ENCODE measurements around the gene SNRPA1.

Gene SNRPA1

DNA sequence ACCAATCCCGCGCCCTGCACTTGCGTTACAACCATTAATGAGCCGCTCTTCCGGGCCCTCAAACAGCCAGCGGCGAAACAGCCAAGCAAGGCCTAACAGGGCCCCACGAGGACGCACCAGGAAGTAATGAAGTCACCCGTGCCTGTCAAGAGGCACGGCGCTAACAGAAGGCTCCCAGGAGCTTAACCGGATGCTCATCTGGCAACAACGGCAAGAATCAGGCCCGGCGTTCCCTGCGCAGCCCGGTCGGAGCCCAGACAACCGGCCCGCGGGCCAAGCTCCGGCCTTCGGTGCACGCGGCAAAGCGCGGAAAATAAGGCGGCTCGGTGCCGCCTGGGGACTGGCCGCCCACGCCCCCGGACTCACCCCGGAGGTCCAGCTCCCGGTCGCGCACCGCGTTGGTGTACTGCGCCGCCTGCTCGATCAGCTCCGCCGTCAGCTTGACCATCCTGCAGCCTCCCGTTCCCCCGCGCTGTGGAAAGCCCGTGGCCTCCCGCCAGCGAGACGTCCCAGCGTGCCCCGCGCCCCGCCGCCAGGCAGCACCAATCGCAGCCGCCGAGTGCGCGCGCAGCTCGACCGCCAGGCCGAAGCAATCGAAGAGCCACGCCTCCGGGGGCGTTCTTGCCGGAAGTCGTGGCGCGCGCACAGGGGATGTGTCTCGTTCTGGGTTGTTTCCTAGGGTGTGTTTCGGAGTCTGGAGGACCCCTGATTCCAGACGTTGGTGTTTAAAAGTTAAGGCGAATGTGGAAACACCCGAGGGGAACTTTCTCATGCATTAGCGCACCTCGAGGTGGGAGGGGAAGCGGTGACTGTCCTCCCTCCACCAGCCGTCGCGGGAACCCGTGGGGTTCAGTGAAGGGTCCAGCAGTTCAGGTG is at the start of gene SNRPA1:
Gene SNRPA1 (minus strand): TSS at position 518 of the 876 bp plus-strand sequence. CDS start 70 bp downstream, at position 448.
- DNase-seq = peak; percentile 97

GRCh38 chr15:101342056-101342455 is 47.0 kb upstream of the SNRPA1 start:
- DNase-seq = peak; percentile 12

DNA sequence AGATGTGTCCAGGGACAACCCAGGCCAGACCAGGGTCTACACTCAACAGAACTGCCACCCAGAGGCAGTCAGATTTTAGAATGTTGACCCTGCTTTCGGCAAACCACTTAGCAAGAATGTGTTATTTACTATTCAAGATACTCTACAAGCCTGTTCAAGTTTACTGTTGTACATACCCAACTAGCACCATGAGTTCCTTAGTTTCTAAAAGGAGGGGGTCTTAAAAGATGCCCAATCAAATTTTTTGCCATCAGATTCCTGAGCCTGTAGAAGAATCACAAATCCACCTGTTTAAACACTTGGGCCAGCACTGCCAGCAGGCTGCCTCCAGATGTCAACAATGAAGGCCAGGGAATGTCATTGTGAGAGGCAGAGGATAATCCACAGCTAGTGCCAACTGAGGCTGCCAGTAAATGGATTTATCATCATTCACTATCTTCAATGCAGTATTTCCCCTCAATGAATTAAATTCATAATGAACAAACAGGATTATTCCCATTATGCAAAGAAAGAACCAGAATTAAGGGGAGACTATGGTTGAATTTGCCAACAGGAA is 43.5 kb upstream of the SNRPA1 start:
- no peak for DNase-seq

DNA sequence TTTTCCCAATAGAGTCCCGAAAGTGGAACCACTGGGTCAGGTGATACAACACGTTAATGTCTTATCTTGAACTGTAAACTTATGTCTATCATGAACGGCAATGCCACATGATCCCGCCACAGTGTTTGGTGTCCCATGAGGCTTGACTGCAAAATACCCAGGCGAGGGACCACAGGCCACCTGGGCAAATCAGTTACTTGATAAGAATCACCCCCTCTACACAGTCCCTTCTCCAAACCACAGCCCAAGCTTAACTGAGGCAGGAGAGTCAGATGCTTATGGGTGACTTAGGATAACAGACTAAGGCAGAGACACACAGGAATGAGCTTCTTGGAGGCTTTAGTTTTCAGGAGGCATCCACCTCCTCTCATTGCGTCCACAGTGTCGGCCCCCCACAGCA is 42.9 kb upstream of the SNRPA1 start:
- no peak for DNase-seq

GRCh38 chr15:101333907-101334789 is 39.1 kb upstream of the SNRPA1 start:
- peak; percentile 27 for DNase-seq

- DNase-seq = no peak
These were observed 37.0 kb upstream of the SNRPA1 start for GRCh38 chr15:101332061-101332467.

DNA sequence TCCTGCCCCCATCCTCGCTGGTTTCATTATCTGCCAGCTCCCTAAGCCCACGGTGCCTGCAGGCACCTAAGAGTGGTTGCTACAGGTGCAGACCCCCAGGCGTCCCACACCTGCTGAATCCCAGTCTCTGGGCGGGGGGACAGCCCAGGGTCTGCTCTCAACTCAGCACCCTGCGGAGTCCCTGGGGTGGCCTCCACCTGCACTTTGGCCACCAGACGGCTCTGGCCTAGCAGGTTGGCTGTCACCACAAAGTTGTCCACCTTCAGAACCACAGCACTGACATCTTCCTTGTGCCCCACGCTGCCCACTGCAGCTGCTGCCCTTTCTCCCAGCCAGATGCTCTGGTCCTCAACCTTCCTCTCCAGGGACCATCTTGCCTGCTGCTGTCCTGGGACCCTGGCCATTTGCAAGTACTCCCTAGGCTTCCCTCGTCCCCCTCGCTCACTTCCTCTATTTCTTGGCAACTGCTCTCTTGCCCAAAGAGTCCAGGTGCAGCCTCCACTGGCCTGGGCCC is 34.9 kb upstream of the SNRPA1 start:
- DNase-seq = no peak

DNA sequence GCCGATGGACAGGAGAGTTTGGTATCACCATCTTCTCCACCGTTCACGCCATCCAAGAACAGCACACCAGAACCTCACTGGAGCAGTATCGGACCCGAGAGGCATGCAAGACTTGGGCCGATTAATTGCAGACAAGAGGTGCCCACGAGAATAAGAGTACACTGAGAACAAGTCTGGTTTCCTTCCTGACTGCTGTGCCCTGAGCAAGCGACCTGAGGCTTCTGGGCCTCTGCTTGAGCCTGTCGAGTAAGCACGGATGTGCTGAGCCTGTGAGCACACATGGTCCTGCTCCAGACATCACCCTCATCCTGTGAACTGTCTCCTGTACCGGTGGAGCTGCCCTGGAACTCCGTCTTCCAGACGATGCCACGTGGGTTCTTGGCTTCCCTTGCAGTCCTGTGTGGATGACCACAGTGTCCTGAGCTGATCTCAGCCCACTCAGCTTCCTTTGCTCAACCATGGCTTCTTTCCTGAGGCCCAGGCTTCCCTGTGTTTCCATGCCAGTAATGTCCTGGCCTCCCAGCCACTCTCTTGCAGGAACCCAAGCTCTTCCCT is 34.3 kb upstream of the SNRPA1 start:
- no peak for DNase-seq

GRCh38 chr15:101328001-101328400 is 33.0 kb upstream of the SNRPA1 start:
- no peak for DNase-seq

- DNase-seq = no peak
These were observed 32.2 kb upstream of the SNRPA1 start for GRCh38 chr15:101327147-101327740.

- DNase-seq = no peak
These were observed 31.6 kb upstream of the SNRPA1 start for GRCh38 chr15:101326462-101327146.

DNA sequence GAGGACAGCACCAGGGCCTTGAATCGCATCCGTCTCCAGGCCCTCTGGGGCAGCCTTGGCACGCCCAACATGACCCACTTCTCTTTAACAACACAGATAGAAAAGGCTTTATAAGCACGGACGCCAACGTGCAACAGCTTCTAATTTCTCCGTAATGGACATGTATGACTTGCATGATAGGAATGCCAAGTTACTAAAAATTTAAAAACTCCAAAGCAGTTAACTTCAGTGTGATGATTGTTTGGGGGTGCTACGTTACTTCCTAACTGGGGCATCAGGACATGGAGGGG is 30.9 kb upstream of the SNRPA1 start:
- DNase-seq = no peak

- DNase-seq = no peak
These were observed 30.4 kb upstream of the SNRPA1 start for GRCh38 chr15:101325263-101326025.

GRCh38 chr15:101324524-101325177 is 29.6 kb upstream of the SNRPA1 start:
- no peak for DNase-seq

- no peak for DNase-seq
These were observed 28.9 kb upstream of the SNRPA1 start for GRCh38 chr15:101323793-101324523.

DNA sequence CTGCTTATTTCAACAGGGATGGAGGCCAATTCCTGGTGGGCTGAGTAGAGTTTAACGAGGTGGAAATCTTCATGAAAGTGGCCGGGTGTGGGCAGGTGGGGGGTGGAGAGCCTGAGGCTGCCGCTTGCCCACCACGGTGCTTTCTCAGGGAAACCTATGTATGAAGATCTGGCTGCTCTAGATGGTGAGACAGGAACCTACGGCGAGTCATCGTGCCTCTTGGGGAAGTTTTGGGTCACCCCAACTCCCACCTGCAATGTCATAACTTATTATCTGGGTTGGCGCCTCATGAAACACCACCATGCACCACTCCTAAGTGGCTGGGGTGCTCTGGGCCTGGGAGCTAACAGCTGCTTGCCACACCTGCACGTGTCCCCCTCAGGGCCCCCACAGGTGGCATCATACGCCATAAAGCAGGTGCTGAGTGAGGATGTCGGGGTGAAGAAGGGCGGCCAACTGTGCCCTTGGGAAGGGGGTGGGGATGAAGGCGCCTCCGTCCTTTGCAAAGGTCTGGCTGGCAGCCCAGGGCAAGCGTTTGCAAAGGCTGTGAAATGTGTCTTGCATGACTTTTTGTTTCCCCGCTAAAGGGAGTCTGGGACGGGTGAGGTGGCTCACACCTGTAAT is 27.9 kb upstream of the SNRPA1 start:
- no peak for DNase-seq

GRCh38 chr15:101322016-101322695 is 27.1 kb upstream of the SNRPA1 start:
- no peak for DNase-seq

GRCh38 chr15:101320501-101321052 is 25.5 kb upstream of the SNRPA1 start:
- peak; percentile 84 for DNase-seq

GRCh38 chr15:101318839-101319238 is 23.8 kb upstream of the SNRPA1 start:
- no peak for DNase-seq

All from hematopoietic multipotent progenitor cell treated with erythropoietin and hydrocortisone succinate and interleukin-3 and kit ligand, for 6 days (in vitro differentiated cells).